Fibroblast of upper back skin (primary cell): ENCODE results near the gene WNT7A.

ENCODE experiments used
- DNase-seq: peaks from one replicate; pipeline ENCODE4 v3.0.0-alpha.2; 2013

WNT7A gene

GRCh38 chr3:13844911-13845310 lies 35.0 kb downstream of the WNT7A start:
- DNase-seq: no peak

GRCh38 chr3:13844286-13844685 lies 35.6 kb downstream of the WNT7A start:
- DNase-seq: no peak

- no peak for DNase-seq
These were observed 36.5 kb downstream of the WNT7A start for GRCh38 chr3:13843351-13843750.

- no peak for DNase-seq
These were observed 37.6 kb downstream of the WNT7A start for GRCh38 chr3:13842226-13842625.

GRCh38 chr3:13841826-13842225 lies 38.0 kb downstream of the WNT7A start:
- no peak for DNase-seq

- no peak for DNase-seq
These were observed 38.7 kb downstream of the WNT7A start for GRCh38 chr3:13841141-13841540.

- no peak for DNase-seq
These were observed 39.4 kb downstream of the WNT7A start for GRCh38 chr3:13840456-13840855.

GRCh38 chr3:13839726-13840340 lies 40.0 kb downstream of the WNT7A start:
- no peak for DNase-seq

- DNase-seq: no peak
These were observed 40.6 kb downstream of the WNT7A start for GRCh38 chr3:13839253-13839652.

- no peak for DNase-seq
These were observed 41.5 kb downstream of the WNT7A start for GRCh38 chr3:13838421-13838820.

- no peak for DNase-seq
These were observed 42.1 kb downstream of the WNT7A start for GRCh38 chr3:13837751-13838150.

- DNase-seq: no peak
These were observed 42.9 kb downstream of the WNT7A start for GRCh38 chr3:13836658-13837587.

GRCh38 chr3:13835246-13835645 lies 44.6 kb downstream of the WNT7A start:
- no peak for DNase-seq

- DNase-seq: no peak
These were observed 45.4 kb downstream of the WNT7A start for GRCh38 chr3:13834258-13835035.

- DNase-seq: no peak
These were observed 46.2 kb downstream of the WNT7A start for GRCh38 chr3:13833506-13834257.

- no peak for DNase-seq
These were observed 47.7 kb downstream of the WNT7A start for GRCh38 chr3:13832130-13832529.

- DNase-seq: no peak
These were observed 48.4 kb downstream of the WNT7A start for GRCh38 chr3:13831386-13831996.

GRCh38 chr3:13829311-13829710 lies 50.6 kb downstream of the WNT7A start:
- no peak for DNase-seq

- DNase-seq: no peak
These were observed 51.2 kb downstream of the WNT7A start for GRCh38 chr3:13828501-13829265.

- DNase-seq: no peak
These were observed 52.2 kb downstream of the WNT7A start for GRCh38 chr3:13827699-13828098.

GRCh38 chr3:13827256-13827655 lies 52.6 kb downstream of the WNT7A start:
- no peak for DNase-seq

GRCh38 chr3:13826672-13827071 lies 53.2 kb downstream of the WNT7A start:
- DNase-seq: no peak
